PFSK-1 (cell line): ENCODE measurements around the gene ABLIM2.

Experiments used
- FOXP2 ChIP-seq: optimal IDR thresholded peaks from 2 replicates; pipeline ENCODE3; 2011; ENCODE audit warnings: borderline replicate concordance, control low read depth, inconsistent platforms; ENCODE audit not compliant: insufficient read depth; ENCODE audit errors: extremely low read length, extremely low read depth
- POLR2AphosphoS5 ChIP-seq: IDR thresholded peaks from 2 replicates; pipeline ENCODE4 v1.6.1; 2012; ENCODE audit warnings: low read depth, mild to moderate bottlenecking, control low read depth, low read length, moderate library complexity
- SIN3A ChIP-seq: IDR thresholded peaks from 2 replicates; pipeline ENCODE4 v1.6.1; 2012; ENCODE audit warnings: mild to moderate bottlenecking, low read length, moderate library complexity, borderline replicate concordance; ENCODE audit not compliant: insufficient read depth
- TAF1 ChIP-seq: IDR thresholded peaks from 2 replicates; pipeline ENCODE4 v1.6.1; 2012; ENCODE audit warnings: low read length, control low read depth, borderline replicate concordance; ENCODE audit not compliant: insufficient read depth
- TF ChIP-seq, protein P1 (sequence below), 2 experiments: IDR thresholded peaks; 2 replicates each; pipeline versions ENCODE4 v1.6.1 to v1.8.0; 2011 to 2012; ENCODE audit warnings: low read depth in 2 of 2, low read length in 2 of 2, control low read depth in 1 of 2, inconsistent platforms in 1 of 2, mild to moderate bottlenecking in 1 of 2, moderate library complexity in 1 of 2; ENCODE audit not compliant: insufficient read depth in 1 of 2

DNA sequence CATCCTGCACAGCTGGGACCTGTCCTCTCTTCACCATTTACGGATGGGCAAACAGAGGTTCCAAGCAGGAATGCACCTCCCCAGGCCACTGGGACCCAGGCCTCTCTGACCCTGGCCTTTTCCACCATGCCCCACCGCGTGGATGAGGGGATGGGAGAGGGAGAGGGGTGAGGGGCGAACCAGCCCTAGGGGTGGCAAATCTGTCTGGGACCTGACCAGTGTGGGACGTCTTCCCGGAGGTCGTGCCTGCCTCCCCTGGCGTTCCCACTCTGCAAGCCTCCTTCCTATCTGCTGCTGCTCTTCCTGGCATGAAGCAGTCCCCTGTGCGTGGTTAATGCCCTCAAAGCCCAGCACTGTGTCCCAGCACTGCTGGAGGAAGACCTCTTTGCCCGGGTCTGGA is 35.9 kb downstream of the ABLIM2 start:
- TF ChIP-seq POLR2AphosphoS5, result no peak
- TF ChIP-seq TAF1, result no peak
- TF ChIP-seq, protein P1, sequence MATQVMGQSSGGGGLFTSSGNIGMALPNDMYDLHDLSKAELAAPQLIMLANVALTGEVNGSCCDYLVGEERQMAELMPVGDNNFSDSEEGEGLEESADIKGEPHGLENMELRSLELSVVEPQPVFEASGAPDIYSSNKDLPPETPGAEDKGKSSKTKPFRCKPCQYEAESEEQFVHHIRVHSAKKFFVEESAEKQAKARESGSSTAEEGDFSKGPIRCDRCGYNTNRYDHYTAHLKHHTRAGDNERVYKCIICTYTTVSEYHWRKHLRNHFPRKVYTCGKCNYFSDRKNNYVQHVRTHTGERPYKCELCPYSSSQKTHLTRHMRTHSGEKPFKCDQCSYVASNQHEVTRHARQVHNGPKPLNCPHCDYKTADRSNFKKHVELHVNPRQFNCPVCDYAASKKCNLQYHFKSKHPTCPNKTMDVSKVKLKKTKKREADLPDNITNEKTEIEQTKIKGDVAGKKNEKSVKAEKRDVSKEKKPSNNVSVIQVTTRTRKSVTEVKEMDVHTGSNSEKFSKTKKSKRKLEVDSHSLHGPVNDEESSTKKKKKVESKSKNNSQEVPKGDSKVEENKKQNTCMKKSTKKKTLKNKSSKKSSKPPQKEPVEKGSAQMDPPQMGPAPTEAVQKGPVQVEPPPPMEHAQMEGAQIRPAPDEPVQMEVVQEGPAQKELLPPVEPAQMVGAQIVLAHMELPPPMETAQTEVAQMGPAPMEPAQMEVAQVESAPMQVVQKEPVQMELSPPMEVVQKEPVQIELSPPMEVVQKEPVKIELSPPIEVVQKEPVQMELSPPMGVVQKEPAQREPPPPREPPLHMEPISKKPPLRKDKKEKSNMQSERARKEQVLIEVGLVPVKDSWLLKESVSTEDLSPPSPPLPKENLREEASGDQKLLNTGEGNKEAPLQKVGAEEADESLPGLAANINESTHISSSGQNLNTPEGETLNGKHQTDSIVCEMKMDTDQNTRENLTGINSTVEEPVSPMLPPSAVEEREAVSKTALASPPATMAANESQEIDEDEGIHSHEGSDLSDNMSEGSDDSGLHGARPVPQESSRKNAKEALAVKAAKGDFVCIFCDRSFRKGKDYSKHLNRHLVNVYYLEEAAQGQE (IDR thresholded peaks at IDR 0.05; ENCODE audit: insufficient read depth in 1 of 2, low read depth in 2 of 2, low read length in 2 of 2), result no peak
- no peak for TF ChIP-seq SIN3A
- no peak for TF ChIP-seq FOXP2
